ENCODE results near the gene RMDN2. TPM values are rescaled to one million over a fixed set of nuclear protein-coding genes. Genes with fewer than 3 reads are reported as not detected.

The RMDN2 gene
- total RNA-seq, 1 donor from 2014 or later = 10.9 TPM

DNA sequence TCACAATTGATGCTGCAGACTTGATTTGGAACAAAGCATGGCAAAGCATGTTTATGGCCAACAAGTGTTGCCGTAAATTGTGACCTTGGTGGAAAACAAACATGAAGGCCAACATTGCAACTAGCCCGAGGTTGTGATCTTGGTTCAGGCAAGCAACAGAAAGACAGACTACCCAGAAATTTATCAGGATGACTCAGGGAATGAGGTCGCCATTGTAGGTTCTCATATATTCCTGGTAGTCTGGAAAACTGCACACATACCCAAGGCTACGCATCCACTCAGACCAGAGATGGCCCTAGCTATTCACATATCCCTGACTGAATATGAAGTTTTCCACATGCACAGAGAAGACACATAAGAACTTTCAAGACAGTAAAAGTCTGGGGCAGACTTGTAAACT, 120.7 kb downstream of the RMDN2 start:
- no peak for DNase-seq

DNA sequence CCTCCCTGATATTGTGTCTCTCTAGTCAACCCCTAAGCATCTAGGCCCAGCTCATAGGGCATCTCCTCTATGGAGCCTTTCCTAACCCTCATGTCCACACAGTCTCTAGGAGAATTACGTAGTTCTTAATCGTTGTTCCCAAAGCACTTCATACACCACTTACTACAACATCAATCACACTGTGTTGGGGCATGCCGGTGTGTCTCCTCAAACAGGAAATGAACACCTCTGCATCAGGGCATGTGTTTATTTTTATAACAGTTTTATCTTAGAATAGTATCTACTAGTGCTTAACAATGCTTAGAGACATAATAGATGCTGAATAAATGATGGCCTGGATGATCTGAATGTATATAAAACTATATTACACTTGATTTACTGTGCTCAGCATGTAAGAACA, 131.1 kb downstream of the RMDN2 start:
- DNase-seq = no peak

DNA sequence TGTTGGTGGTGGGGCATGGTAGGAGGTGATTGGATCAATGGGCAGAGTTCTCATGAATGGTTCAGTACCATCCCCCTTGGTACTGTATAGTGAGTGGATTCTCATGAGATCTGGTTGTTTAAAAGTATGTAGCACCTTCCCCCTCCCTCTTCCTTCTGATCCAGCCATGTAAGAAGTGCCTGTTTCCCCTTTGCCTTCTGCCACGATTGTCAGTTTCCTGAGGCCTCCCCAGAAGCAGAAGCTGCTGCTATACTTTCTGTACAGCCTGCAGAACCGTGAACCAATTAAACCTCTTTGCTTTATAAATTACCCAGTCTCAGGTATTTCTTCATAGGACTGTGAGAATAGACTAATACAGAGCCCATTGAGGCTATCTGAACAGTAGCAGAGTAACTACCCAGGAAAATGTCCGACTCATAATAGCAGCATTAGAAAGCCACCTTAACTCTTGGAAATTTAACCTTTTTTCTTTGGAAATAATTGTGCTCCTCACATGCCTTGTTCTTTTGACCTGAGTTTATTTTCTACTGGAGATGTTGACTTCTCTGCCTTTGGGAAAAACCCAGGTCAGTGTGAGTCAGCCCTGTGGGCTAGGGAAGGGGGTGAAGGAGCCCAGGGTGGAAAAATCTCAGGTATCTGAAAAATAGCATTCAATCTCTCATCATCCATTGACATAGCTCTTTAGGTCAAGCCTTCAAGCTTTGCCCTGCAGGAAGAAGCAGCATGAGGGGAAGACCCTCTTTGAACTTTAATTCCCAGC, 132.7 kb downstream of the RMDN2 start:
- DNase-seq = no peak

DNA sequence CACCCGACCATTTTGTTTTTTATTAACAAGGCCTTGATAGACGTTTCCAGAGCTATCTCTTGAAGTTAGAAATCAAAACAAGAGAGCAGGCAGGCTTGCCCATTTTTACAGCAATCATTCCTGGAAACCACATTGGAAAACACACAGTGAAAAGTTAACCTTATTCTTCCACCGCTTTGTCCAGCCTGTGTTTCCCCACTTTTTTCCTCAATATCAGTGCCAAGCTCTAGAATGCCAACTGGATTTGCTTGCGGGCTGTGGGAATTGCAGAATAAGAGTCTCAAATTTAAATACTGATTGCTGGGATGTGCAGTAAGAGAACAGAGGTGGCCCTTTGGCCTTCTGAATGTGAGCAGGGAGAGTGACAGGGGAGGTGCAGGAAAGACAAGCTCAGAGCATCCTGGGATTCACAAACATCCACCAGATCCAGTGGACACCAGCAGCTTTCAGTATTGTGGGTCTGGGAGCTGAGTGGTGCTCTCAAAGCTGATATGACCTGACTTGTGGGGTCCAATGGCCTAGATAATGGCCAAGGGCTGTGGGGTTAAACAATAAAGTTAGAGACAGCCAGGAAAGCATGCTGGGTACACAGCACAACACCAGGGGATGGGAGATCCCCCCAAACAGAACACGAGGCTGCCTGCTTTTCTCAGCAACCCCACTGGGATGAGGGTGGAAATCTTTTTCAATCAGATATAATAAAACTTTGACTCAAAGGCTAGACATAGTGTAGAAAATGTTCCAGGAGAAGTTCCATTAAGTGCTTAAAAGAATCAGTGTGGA, 135.3 kb downstream of the RMDN2 start:
- DNase-seq = no peak

DNA sequence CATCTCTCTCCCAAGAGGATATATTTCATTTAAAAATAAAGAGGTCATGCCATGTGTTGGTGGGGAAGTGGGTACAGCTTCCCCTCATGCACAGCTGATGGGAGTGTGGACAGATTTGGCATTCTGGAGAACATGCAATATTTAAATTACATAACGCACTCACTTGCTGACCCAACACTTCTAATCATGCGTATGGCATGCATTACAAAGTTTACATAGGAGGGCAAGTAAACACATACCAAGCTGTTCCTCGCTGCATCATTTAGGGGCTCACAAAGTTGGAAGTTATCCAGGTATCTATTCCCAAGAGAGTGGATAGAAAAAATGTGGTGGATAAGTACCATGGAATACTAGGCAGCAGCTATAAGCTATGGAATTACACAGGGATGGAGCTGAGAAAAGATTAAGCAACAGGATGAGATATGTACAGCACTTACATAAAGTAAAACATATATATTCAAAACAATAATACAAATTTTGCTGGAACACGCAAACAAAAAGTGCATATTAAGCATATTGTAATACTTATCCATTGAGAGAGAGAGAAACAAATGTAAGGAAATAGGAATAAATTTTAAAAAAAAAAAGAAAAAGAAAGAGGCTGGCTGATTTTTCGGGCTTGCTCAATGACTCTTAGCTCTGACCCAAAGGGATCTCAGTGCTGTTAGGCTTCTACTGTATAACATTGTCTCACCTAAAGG, 139.9 kb downstream of the RMDN2 start:
- DNase-seq = no peak

DNA sequence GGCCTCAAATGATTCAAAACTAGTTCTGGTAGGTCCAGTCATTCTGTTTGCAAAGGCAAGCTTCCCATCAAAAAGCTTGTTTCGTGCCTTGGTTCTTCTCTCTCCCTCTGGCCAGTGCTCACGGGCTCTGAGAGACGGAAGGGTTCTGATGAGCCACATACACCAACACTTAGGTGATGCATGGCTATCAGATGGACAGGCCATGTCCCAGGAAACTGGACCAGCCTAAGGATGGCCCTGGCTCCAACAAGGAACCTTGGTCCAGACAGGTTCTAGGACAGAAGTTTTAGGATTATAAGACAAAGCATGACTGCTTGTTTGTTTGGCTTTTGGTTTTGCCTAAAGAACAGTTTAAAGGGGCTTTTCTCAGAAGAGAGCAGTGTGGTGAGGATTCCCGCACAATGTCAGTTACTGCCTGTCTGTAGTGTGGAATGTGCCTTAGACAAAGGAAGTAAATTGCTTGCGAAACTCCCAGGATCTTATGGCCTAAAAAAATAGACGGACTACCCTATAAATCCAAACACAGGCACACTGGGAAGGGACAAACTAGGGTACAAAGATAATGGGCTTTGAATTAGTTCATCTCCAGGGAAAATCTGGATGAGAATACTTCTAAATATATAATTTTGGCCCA, 140.5 kb downstream of the RMDN2 start:
- DNase-seq = no peak

DNA sequence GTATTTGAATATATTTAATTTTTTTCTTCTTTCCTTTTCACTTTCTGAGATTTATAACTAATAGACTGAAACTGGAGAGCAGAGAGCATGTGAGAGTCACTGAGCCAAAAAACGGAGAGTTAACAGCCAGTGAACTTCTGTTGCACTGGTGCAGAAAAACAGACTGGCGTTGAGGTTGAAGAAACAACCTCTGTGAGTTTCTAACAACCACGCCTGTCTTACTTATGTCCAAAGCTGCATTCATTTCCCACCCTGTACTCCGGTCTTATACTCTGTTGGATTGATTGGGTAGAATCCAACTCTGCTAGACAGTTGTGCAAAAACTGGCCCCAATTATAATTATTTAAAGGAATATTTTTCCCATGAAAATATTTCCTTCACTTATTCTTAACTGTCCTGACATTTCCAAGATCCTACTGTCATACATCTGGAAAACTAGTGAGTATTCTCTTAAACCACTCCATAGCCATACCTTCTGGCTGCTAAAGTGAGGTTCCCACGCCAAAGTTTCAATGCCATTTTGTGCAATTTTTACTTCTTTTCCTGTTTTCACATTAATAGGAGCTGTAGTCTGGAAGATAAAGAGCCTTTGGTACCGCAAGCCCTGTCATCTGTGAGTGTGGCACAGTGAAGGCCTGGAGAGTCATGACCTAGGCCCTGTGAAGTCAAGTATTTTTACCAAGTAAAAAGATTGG, 141.5 kb downstream of the RMDN2 start:
- peak; percentile 66 for DNase-seq

Other genes starting within 250 kb of the RMDN2 start
- 8.0 TPM for gene CYP1B1, start 150.9 kb downstream of the RMDN2 start, total RNA-seq

Data from tongue (tissue), 2 donors.